HCT116 (cell line): ENCODE results near the gene KRT82. TPM values are rescaled to one million over a fixed set of nuclear protein-coding genes. Genes with fewer than 3 reads are reported as not detected.

Experiments
- ATAC-seq: fragments of 200-7000 bp; cut with Tn5 transposase; 2 replicates; pipeline ENCODE4 v1.9.1; 2020; ENCODE audit warnings: mild to moderate bottlenecking, moderate library complexity
- BruUV-seq: library from RNA; stranded (reverse); fragments of 400-500 nt; replicated peaks from 2 replicates; lab custom pipeline; 2021; lab: Mats Ljungman, UMichigan
- CTCF ChIA-PET: fragments of 300-600 bp; sonication (Branson Sonifier 250); formaldehyde crosslinking; loops from one replicate; lab custom pipeline; 2021; ENCODE audit warnings: antibody characterized with exemption; lab: Charles Lee
- POLR2A ChIA-PET: fragments of 300-600, 350-600 bp; sonication (Branson Sonifier 250); formaldehyde crosslinking; loops from one replicate; lab custom pipeline; 2021; ENCODE audit warnings: antibody characterized with exemption; lab: Charles Lee
- RAD21 ChIA-PET, 2 experiments: fragments of 300-600 bp; sonication (Branson Sonifier 250); formaldehyde crosslinking; loops; one replicate each; lab custom pipeline; 2023; ENCODE audit warnings: low total read pairs in 2 of 2; ENCODE audit not compliant: uncharacterized antibody in 2 of 2, unreplicated experiment in 2 of 2, low non-redundant PET in 1 of 2; lab: Charles Lee
- DNase-seq: peaks from one replicate; pipeline ENCODE4 v3.0.0-alpha.2; 2010; ENCODE audit warnings: low read depth, low spot score
- H2AFZ ChIP-seq: fragments of 200-600 bp; shearing (Covaris generic), sonication (generic); 2 replicates; pipeline ENCODE4 v1.6.1; 2017; ENCODE audit warnings: low read depth, mixed run types, mixed read lengths, antibody characterized with exemption, low read length; ENCODE audit not compliant: poor library complexity, severe bottlenecking
- H3K27ac ChIP-seq: 2 replicates; pipeline ENCODE4 v1.5.1; 2012; ENCODE audit warnings: low read depth, low read length
- H3K27me3 ChIP-seq: fragments of 200-600 bp; sonication (generic); 2 replicates; pipeline ENCODE4 v1.6.1; 2016; ENCODE audit warnings: mixed run types, low read length, mixed read lengths; ENCODE audit not compliant: insufficient read depth
- H3K36me3 ChIP-seq, 2 experiments: fragments of 200-500 bp in 1 of 2; fragments of 200-600 bp in 1 of 2; sonication (Bioruptor generic) in 1 of 2; sonication (generic) in 1 of 2; 2 replicates each; pipeline versions ENCODE4 v1.5.1 to v1.6.1; 2014 to 2016; ENCODE audit warnings: low read length in 2 of 2, inconsistent platforms in 1 of 2, mixed read lengths in 1 of 2, mixed run types in 1 of 2; ENCODE audit not compliant: insufficient read depth in 2 of 2, control insufficient read depth in 1 of 2
- H3K4me1 ChIP-seq, 2 experiments: fragments of 200-600 bp in 1 of 2; sonication (generic) in 1 of 2; 2 replicates each; pipeline versions ENCODE4 v1.5.1 to v1.6.1; 2012 to 2017; ENCODE audit warnings: low read length in 2 of 2, inconsistent platforms in 1 of 2, mild to moderate bottlenecking in 1 of 2, mixed read lengths in 1 of 2, mixed run types in 1 of 2, moderate library complexity in 1 of 2; ENCODE audit not compliant: insufficient read depth in 2 of 2, control insufficient read depth in 1 of 2
- H3K4me2 ChIP-seq: fragments of 200-600 bp; sonication (generic); 2 replicates; pipeline ENCODE4 v1.6.1; 2017; ENCODE audit warnings: mixed run types, low read length, mixed read lengths
- H3K4me3 ChIP-seq, 2 experiments: fragments of 200-600 bp in 1 of 2; sonication (generic) in 1 of 2; replicated peaks in 1 of 2; 2 replicates each; pipeline ENCODE4 v1.5.1; 2011 to 2016; ENCODE audit warnings: low read length in 2 of 2, control low read depth in 1 of 2, low read depth in 1 of 2, mild to moderate bottlenecking in 1 of 2, mixed read lengths in 1 of 2, mixed run types in 1 of 2
- H3K79me2 ChIP-seq: fragments of 200-600 bp; sonication (generic); 2 replicates; pipeline ENCODE4 v1.6.1; 2017; ENCODE audit warnings: mild to moderate bottlenecking, mixed run types, low read length, moderate library complexity, mixed read lengths; ENCODE audit not compliant: insufficient read depth
- H3K9ac ChIP-seq: fragments of 200-600 bp; sonication (generic); 2 replicates; pipeline ENCODE4 v1.6.1; 2016; ENCODE audit warnings: low read length, mixed read lengths
- H3K9me2 ChIP-seq: fragments of 200-600 bp; sonication (generic), shearing (Covaris generic); 2 replicates; pipeline ENCODE4 v1.6.1; 2017; ENCODE audit warnings: mixed run types, mild to moderate bottlenecking, moderate library complexity; ENCODE audit not compliant: insufficient read depth
- H3K9me3 ChIP-seq, 2 experiments: fragments of 200-500 bp in 1 of 2; fragments of 200-600 bp in 1 of 2; sonication (Bioruptor generic) in 1 of 2; sonication (generic) in 1 of 2; 2 replicates each; pipeline ENCODE4 v1.6.1; 2014 to 2017; ENCODE audit warnings: low read length in 2 of 2, mixed read lengths in 2 of 2, inconsistent platforms in 1 of 2, low read depth in 1 of 2, mild to moderate bottlenecking in 1 of 2, mixed run types in 1 of 2, moderate library complexity in 1 of 2; ENCODE audit not compliant: control insufficient read depth in 1 of 2, insufficient read depth in 1 of 2
- H4K20me1 ChIP-seq: fragments of 200-600 bp; sonication (generic), shearing (Covaris generic); 2 replicates; pipeline ENCODE4 v1.6.1; 2017; ENCODE audit warnings: mixed run types, mild to moderate bottlenecking, moderate library complexity; ENCODE audit not compliant: insufficient read depth
- ATF3 ChIP-seq: IDR thresholded peaks from 2 replicates; pipeline ENCODE4 v1.6.1; 2012
- CEBPB ChIP-seq: IDR thresholded peaks from 2 replicates; pipeline ENCODE4 v1.6.1; 2012; ENCODE audit warnings: low read depth
- EZH2 ChIP-seq: fragments of 200-600 bp; sonication (generic); IDR thresholded peaks from 2 replicates; pipeline ENCODE4 v1.6.1; 2017; ENCODE audit warnings: antibody characterized with exemption, mixed run types
- EZH2phosphoT487 ChIP-seq: fragments of 200-600 bp; IDR thresholded peaks from 2 replicates; pipeline ENCODE4 v1.6.1; 2018; ENCODE audit warnings: antibody characterized with exemption, borderline replicate concordance
- FOSL1 ChIP-seq: IDR thresholded peaks from 2 replicates; pipeline ENCODE4 v1.6.1; 2012; ENCODE audit warnings: low read depth
- JUND ChIP-seq: IDR thresholded peaks from 2 replicates; pipeline ENCODE4 v1.6.1; 2012
- POLR2AphosphoS5 ChIP-seq: IDR thresholded peaks from 2 replicates; pipeline ENCODE4 v1.6.1; 2011; ENCODE audit warnings: mild to moderate bottlenecking, low read depth, low read length, moderate library complexity
- RAD21 ChIP-seq: IDR thresholded peaks from 2 replicates; pipeline ENCODE4 v1.6.1; 2012; ENCODE audit warnings: low read depth, mild to moderate bottlenecking
- YY1 ChIP-seq: IDR thresholded peaks from 2 replicates; pipeline ENCODE4 v1.6.1; 2011; ENCODE audit warnings: low read length, low read depth, moderate library complexity, mild to moderate bottlenecking; ENCODE audit not compliant: insufficient replicate concordance; ENCODE audit errors: extremely low read depth
- ZFX ChIP-seq: fragments of 450-650 bp; IDR thresholded peaks from 2 replicates; pipeline ENCODE4 v1.6.1; 2017
- intact Hi-C: fragments of 100-400 bp; cut with micrococcal nuclease; formaldehyde crosslinking; loops from 2 replicates; pipeline ENCODE4 v1.10.0; 2022
- total RNA-seq: library from RNA; stranded (reverse); gene quantifications from one replicate; pipeline ENCODE4 v1.2.1, GENCODE V29; 2021; ENCODE audit not compliant: unreplicated experiment

KRT82 gene
- total RNA-seq, 1 experiment from 2014 or later, result not detected

- no peak overlapping the region for H3K9ac ChIP-seq
- no peaks in the 10 kb centered on the region for H3K9me2 ChIP-seq
- no peaks in the 10 kb centered on the region for H3K79me2 ChIP-seq
- ChIA-PET POLR2A (no interaction called here), RAD21 (no interaction called here), CTCF (no interaction called here)
- DNase-seq, result no peak
- TF ChIP-seq YY1 (no peak), ZFX (no peak), FOSL1 (no peak), CEBPB (no peak), POLR2AphosphoS5 (no peak), ATF3 (no peak), EZH2 (no peak)
- H3K36me3 ChIP-seq, result no peaks in the 10 kb centered on the region
- peaks cover 0 to 23% of the 10 kb centered on the region in 2 experiments; a peak in 2 of 4 replicates for H3K4me1 ChIP-seq
- intact Hi-C loops, result no loop called here
- H3K27me3 ChIP-seq, result no peaks in the 10 kb centered on the region
- no peak overlapping the region for H3K4me2 ChIP-seq
- no peak for ATAC-seq
- BruUV-seq, result no TSS peak
- no peak overlapping the region for H3K4me3 ChIP-seq
- H4K20me1 ChIP-seq, result no peaks in the 10 kb centered on the region
- H3K9me3 ChIP-seq, result no peaks in the 10 kb centered on the region
- no peak overlapping the region for H3K27ac ChIP-seq
- H2AFZ ChIP-seq, result no peak overlapping the region
These were observed 16.9 kb upstream of the KRT82 start for GRCh38 chr12:52423035-52423434.

GRCh38 chr12:52419656-52420055 lies 13.5 kb upstream of the KRT82 start:
- ChIA-PET POLR2A (no interaction called here), RAD21 (no interaction called here), CTCF (no interaction called here)
- no peak overlapping the region for H3K9ac ChIP-seq
- no peak overlapping the region for H2AFZ ChIP-seq
- no peaks in the 10 kb centered on the region for H3K36me3 ChIP-seq
- no peaks in the 10 kb centered on the region for H3K9me2 ChIP-seq
- no peaks in the 10 kb centered on the region for H3K27me3 ChIP-seq
- intact Hi-C loops, result no loop called here
- ATAC-seq (no peak), DNase-seq (no peak)
- H3K4me3 ChIP-seq, result no peak overlapping the region
- no peaks in the 10 kb centered on the region for H4K20me1 ChIP-seq
- TF ChIP-seq POLR2AphosphoS5 (no peak), RAD21 (no peak), EZH2phosphoT487 (no peak), JUND (no peak)
- H3K9me3 ChIP-seq, result no peaks in the 10 kb centered on the region
- H3K4me1 ChIP-seq, result peaks cover 0 to 15% of the 10 kb centered on the region in 2 experiments; a peak in 2 of 4 replicates
- no peaks in the 10 kb centered on the region for H3K79me2 ChIP-seq
- no peak overlapping the region for H3K4me2 ChIP-seq
- no TSS peak for BruUV-seq
- H3K27ac ChIP-seq, result no peak overlapping the region
